Kidney (tissue), 14 donors: ENCODE data around the gene BSN. TPM values are rescaled to one million over a fixed set of nuclear protein-coding genes. Genes with fewer than 3 reads are reported as not detected.

Experiments
- DNase-seq, 5 donors: peaks; one replicate each; pipeline ENCODE4 v3.0.0-alpha.2; 2013 to 2020
- FAIRE-seq: peaks from 2 replicates; lab custom pipeline; 2012; peaks lifted over from hg19 to GRCh38; lab: Jason Lieb, UNC
- H3K27ac ChIP-seq, 2 donors: one replicate each; pipeline ENCODE4 v1.7.0; 2013; ENCODE audit warnings: low read depth in 2 of 2, low read length in 2 of 2, inconsistent platforms in 1 of 2
- H3K27me3 ChIP-seq: one replicate; pipeline ENCODE4 v1.7.1; 2013; ENCODE audit warnings: low read length, inconsistent platforms; ENCODE audit not compliant: control insufficient read depth, insufficient read depth
- H3K36me3 ChIP-seq, 3 donors: one replicate each; pipeline versions ENCODE4 v1.7.0 to v1.7.1; 2013; ENCODE audit warnings: low read length in 3 of 3, control low read depth in 1 of 3, inconsistent platforms in 1 of 3; ENCODE audit not compliant: insufficient read depth in 3 of 3, control insufficient read depth in 2 of 3
- H3K4me1 ChIP-seq, 3 donors: one replicate each; pipeline versions ENCODE4 v1.7.0 to v1.7.1; 2013; ENCODE audit warnings: low read length in 3 of 3, inconsistent platforms in 1 of 3, low read depth in 1 of 3; ENCODE audit not compliant: control insufficient read depth in 2 of 3, insufficient read depth in 2 of 3
- H3K4me3 ChIP-seq, 3 donors: one replicate each; pipeline versions ENCODE4 v1.7.0 to v1.8.1; 2013; ENCODE audit warnings: low read length in 3 of 3, control low read depth in 1 of 3, inconsistent platforms in 1 of 3
- H3K9ac ChIP-seq, 3 donors: one replicate each; pipeline versions ENCODE4 v1.7.0 to v1.7.1; 2013; ENCODE audit warnings: low read length in 3 of 3, control low read depth in 1 of 3, inconsistent platforms in 1 of 3
- H3K9me3 ChIP-seq, 3 donors: one replicate each; pipeline versions ENCODE4 v1.7.0 to v1.7.1; 2013; ENCODE audit warnings: low read length in 3 of 3, control low read depth in 1 of 3, inconsistent platforms in 1 of 3; ENCODE audit not compliant: control insufficient read depth in 2 of 3, insufficient read depth in 1 of 3
- CTCF ChIP-seq: IDR thresholded peaks from 3 replicates; pipeline ENCODE4 v1.5.1; 2012; ENCODE audit warnings: mild to moderate bottlenecking, moderate library complexity, borderline replicate concordance; ENCODE audit not compliant: insufficient read depth; ENCODE audit errors: extremely low read depth
- intact Hi-C: fragments of 100-400 bp; cut with DNase I; formaldehyde crosslinking; loops from one replicate; pipeline ENCODE4 v1.11.1; 2022
- polyA plus RNA-seq: library from polyadenylated mRNA; stranded (reverse); fragments of 350-450 nt; fragmentation: Illumina TruSeq; extraction: RNeasy Lipid Tissue Mini Kit (QIAGEN cat#74804); gene quantifications from one replicate; pipeline ENCODE4 v1.2.3, GENCODE V29; 2014; ENCODE audit warnings: low read depth, low replicate concordance; ENCODE audit not compliant: insufficient read depth
- total RNA-seq: library from RNA; stranded (reverse); fragmentation: NEBNext Ultra II Directional; extraction: Animal tissue kit (Norgen Biotek cat#: 25700); gene quantifications from one replicate; pipeline ENCODE4 v1.2.1, GENCODE V29; 2021
- donor health status: control.
- donor health status: control.
- donor health status: control.
- donor health status: control.
- donor health status: control.
- donor health status: DM: yes; HTN: yes; CAD: no.
- donor health status: Normal renal cell carcinoma (clear cell type).

The BSN gene
- total and polyA plus RNA-seq, 2 donors from 2014 or later = 0.11 to 1.3 TPM

GRCh38 chr3:49636883-49637609 lies 82.8 kb downstream of the BSN start:
- Histone ChIP-seq H3K36me3 (no peaks in the 10 kb centered on the region), H3K27me3 (no peaks in the 10 kb centered on the region), H3K27ac (no peak overlapping the region), H3K4me3 (no peak overlapping the region), H3K9me3 (no peaks in the 10 kb centered on the region), H3K9ac (no peak overlapping the region), H3K4me1 (no peaks in the 10 kb centered on the region)
- no peak for TF ChIP-seq CTCF
- DNase-seq = no peak
- intact Hi-C loops = no loop called here
- no peak for FAIRE-seq

DNA sequence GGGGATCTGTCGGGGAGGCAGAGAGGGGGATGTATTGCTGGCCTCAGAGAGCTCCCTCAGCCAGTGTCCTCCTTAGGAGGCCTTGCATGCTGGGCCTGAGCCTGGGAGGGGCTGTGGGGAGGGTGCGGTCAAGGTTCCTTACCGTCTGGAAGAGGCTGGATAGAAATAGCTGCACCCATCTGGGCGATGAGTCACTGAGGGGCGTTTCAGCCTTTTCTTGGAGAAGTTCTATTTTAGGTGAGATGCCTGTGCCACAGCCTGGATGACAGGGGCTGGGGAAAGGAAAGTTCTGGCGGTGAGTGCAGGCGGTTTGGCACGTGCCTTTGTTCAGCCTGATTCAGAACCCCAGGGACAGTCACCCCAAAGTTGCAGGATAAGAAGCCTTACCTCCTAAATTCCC lies 84.2 kb downstream of the BSN start:
- Histone ChIP-seq H3K4me1 (no peaks in the 10 kb centered on the region), H3K27me3 (no peaks in the 10 kb centered on the region), H3K9me3 (no peaks in the 10 kb centered on the region), H3K36me3 (no peaks in the 10 kb centered on the region), H3K27ac (no peak overlapping the region), H3K9ac (no peak overlapping the region), H3K4me3 (no peak overlapping the region)
- intact Hi-C loops = no loop called here
- FAIRE-seq (no peak), DNase-seq (no peak)
- TF ChIP-seq CTCF = no peak

DNA sequence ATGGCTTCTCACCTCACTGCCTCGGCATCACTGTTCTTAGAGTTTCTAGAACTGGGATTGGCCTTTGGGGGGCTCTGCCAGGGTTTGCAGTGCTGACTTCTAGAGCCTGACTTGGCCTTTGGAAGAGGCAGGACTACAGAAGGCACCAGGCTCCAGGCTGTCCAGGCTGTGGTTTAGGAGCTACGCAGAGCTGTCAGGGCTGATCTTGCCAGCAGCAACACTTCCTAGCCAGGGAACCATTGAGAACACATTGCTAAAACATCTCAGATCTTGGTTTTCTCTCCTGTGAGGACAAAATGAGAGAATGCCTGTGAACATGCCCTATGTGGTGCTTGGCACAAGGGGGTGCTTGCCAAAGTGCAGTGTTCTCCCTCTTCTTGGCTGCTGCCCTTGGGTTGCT lies 85.3 kb downstream of the BSN start:
- no peak overlapping the region for H3K9ac ChIP-seq
- H3K4me3 ChIP-seq = no peak overlapping the region
- H3K27me3 ChIP-seq = no peaks in the 10 kb centered on the region
- DNase-seq = no peak
- no peaks in the 10 kb centered on the region for H3K4me1 ChIP-seq
- FAIRE-seq = no peak
- H3K36me3 ChIP-seq = no peaks in the 10 kb centered on the region
- no peak overlapping the region for H3K27ac ChIP-seq
- no peaks in the 10 kb centered on the region for H3K9me3 ChIP-seq
- intact Hi-C loops = no loop called here
- TF ChIP-seq CTCF = no peak

DNA sequence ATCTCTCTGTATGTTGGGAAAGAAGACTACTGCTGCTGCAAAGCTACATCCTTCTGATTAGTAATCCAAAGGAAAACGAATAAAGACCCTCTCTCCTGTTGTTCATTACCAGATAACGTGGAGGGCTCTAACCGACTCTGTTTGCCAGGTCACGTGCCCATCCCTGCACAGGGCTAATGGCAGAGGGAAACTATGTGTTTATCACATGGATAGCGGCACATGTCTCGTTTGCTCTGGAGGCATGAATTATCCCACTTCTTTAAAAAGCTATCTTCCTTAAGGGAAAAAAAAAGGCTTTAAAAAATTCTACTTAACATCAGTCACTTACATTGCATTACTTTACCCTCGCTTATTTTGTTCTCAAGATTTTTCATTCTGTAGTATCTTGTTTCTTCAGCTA lies 87.0 kb downstream of the BSN start:
- intact Hi-C loops = no loop called here
- Histone ChIP-seq H3K9ac (no peak overlapping the region), H3K4me1 (no peaks in the 10 kb centered on the region), H3K27ac (no peak overlapping the region), H3K9me3 (no peaks in the 10 kb centered on the region), H3K4me3 (no peak overlapping the region), H3K27me3 (no peaks in the 10 kb centered on the region), H3K36me3 (no peaks in the 10 kb centered on the region)
- DNase-seq = no peak
- no peak for FAIRE-seq
- TF ChIP-seq CTCF = no peak
